ENCODE measurements around the gene ADAM10.

GRCh38 chr15:58788056-58788710 lies 38.7 kb upstream of the ADAM10 start:
- TF ChIP-seq, protein P1, sequence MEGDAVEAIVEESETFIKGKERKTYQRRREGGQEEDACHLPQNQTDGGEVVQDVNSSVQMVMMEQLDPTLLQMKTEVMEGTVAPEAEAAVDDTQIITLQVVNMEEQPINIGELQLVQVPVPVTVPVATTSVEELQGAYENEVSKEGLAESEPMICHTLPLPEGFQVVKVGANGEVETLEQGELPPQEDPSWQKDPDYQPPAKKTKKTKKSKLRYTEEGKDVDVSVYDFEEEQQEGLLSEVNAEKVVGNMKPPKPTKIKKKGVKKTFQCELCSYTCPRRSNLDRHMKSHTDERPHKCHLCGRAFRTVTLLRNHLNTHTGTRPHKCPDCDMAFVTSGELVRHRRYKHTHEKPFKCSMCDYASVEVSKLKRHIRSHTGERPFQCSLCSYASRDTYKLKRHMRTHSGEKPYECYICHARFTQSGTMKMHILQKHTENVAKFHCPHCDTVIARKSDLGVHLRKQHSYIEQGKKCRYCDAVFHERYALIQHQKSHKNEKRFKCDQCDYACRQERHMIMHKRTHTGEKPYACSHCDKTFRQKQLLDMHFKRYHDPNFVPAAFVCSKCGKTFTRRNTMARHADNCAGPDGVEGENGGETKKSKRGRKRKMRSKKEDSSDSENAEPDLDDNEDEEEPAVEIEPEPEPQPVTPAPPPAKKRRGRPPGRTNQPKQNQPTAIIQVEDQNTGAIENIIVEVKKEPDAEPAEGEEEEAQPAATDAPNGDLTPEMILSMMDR (IDR thresholded peaks at IDR 0.05) = no peak
- TF ChIP-seq POLR2A (IDR thresholded peaks at IDR 0.05) = no peak
